Measurements from ENCODE around the gene GCGR.
A peak's percentile ranks its signal among the peaks of the same experiment; 100 is the strongest.

Gene GCGR

GRCh38 chr17:81811705-81812570 is 8.0 kb downstream of the GCGR start:
- DNase-seq (ENCODE audit: low read depth) = no peak

GRCh38 chr17:81812571-81813370 is 8.8 kb downstream of the GCGR start:
- DNase-seq (ENCODE audit: low read depth) = no peak

GRCh38 chr17:81813371-81813684 is 9.4 kb downstream of the GCGR start:
- DNase-seq (ENCODE audit: low read depth) = no peak

- no peak for DNase-seq (ENCODE audit: low read depth)
These were observed 10.1 kb downstream of the GCGR start for GRCh38 chr17:81813861-81814683.

- DNase-seq (ENCODE audit: low read depth) = no peak
These were observed 11.0 kb downstream of the GCGR start for GRCh38 chr17:81814748-81815645.

GRCh38 chr17:81815646-81815986 is 11.7 kb downstream of the GCGR start:
- DNase-seq (ENCODE audit: low read depth) = no peak

- DNase-seq (ENCODE audit: low read depth) = no peak
These were observed 13.8 kb downstream of the GCGR start for GRCh38 chr17:81817758-81818147.

GRCh38 chr17:81819708-81820107 is 15.8 kb downstream of the GCGR start:
- no peak for DNase-seq (ENCODE audit: low read depth)

- no peak for DNase-seq (ENCODE audit: low read depth)
These were observed 17.2 kb downstream of the GCGR start for GRCh38 chr17:81821147-81821546.

- peak; percentile 68 for DNase-seq (ENCODE audit: low read depth)
These were observed 17.8 kb downstream of the GCGR start for GRCh38 chr17:81821603-81822311.

- no peak for DNase-seq (ENCODE audit: low read depth)
These were observed 18.3 kb downstream of the GCGR start for GRCh38 chr17:81822312-81822637.

- no peak for DNase-seq (ENCODE audit: low read depth)
These were observed 19.3 kb downstream of the GCGR start for GRCh38 chr17:81822996-81823819.

GRCh38 chr17:81823820-81824550 is 20.0 kb downstream of the GCGR start:
- no peak for DNase-seq (ENCODE audit: low read depth)

GRCh38 chr17:81824595-81824994 is 20.6 kb downstream of the GCGR start:
- DNase-seq (ENCODE audit: low read depth) = no peak

- DNase-seq (ENCODE audit: low read depth) = no peak
These were observed 22.0 kb downstream of the GCGR start for GRCh38 chr17:81825841-81826466.

- no peak for DNase-seq (ENCODE audit: low read depth)
These were observed 24.7 kb downstream of the GCGR start for GRCh38 chr17:81828656-81829055.

- no peak for DNase-seq (ENCODE audit: low read depth)
These were observed 25.9 kb downstream of the GCGR start for GRCh38 chr17:81829858-81830257.

- no peak for DNase-seq (ENCODE audit: low read depth)
These were observed 27.6 kb downstream of the GCGR start for GRCh38 chr17:81831563-81831956.

All from ELR (cell line).